IMR-90 (cell line): ENCODE results near the gene SERTAD4. TPM values are rescaled to one million over a fixed set of nuclear protein-coding genes. Genes with fewer than 3 reads are reported as not detected.

Experiments
- ATAC-seq: fragments of 200-7000 bp; cut with Tn5 transposase; 2 replicates; pipeline ENCODE4 v1.9.1; 2020; ENCODE audit warnings: low read depth, mild to moderate bottlenecking, moderate library complexity
- BruUV-seq: library from RNA; stranded (reverse); fragments of 400-500 nt; replicated peaks from 2 replicates; lab custom pipeline; 2021; lab: Mats Ljungman, UMichigan
- CTCF ChIA-PET: fragments of 300-600 bp; formaldehyde crosslinking; extraction: SDS; loops from one replicate; lab custom pipeline; 2021; ENCODE audit warnings: antibody characterized with exemption; lab: Yijun Ruan, JAX
- POLR2A ChIA-PET: fragments of 300-600 bp; sonication (Branson Sonifier 250); formaldehyde crosslinking; loops from one replicate; lab custom pipeline; 2022; ENCODE audit warnings: antibody characterized with exemption; ENCODE audit not compliant: unreplicated experiment; lab: Charles Lee
- DNase-seq: peaks from one replicate; pipeline ENCODE4 v3.0.0; 2013
- H2AFZ ChIP-seq: replicated peaks from 2 replicates; pipeline ENCODE3; 2013; ENCODE audit warnings: low read length, mild to moderate bottlenecking; ENCODE audit not compliant: poor library complexity
- H2AK5ac ChIP-seq: 2 replicates; pipeline ENCODE4 v1.6.1; 2013; ENCODE audit warnings: low read depth, low read length, inconsistent platforms
- H2AK9ac ChIP-seq: replicated peaks from 2 replicates; pipeline ENCODE3; 2013; ENCODE audit warnings: mild to moderate bottlenecking, low read depth, low read length, moderate library complexity; ENCODE audit not compliant: poor library complexity
- H2BK120ac ChIP-seq: 2 replicates; pipeline ENCODE4 v1.6.1; 2013; ENCODE audit warnings: low read depth, low read length, inconsistent platforms
- H2BK15ac ChIP-seq: 3 replicates; pipeline ENCODE4 v1.6.1; 2013; ENCODE audit warnings: low read depth, low read length, inconsistent platforms
- H2BK20ac ChIP-seq: 2 replicates; pipeline ENCODE4 v1.6.1; 2013; ENCODE audit warnings: low read depth, mild to moderate bottlenecking, inconsistent platforms, low read length, moderate library complexity
- H2BK5ac ChIP-seq: 2 replicates; pipeline ENCODE4 v1.6.1; 2013; ENCODE audit warnings: mild to moderate bottlenecking, low read depth, low read length, inconsistent platforms; ENCODE audit not compliant: poor library complexity, severe bottlenecking
- H3K14ac ChIP-seq: replicated peaks from 2 replicates; pipeline ENCODE4 v1.6.1; 2013; ENCODE audit warnings: low read depth, low read length, inconsistent platforms
- H3K18ac ChIP-seq: 2 replicates; pipeline ENCODE4 v1.6.1; 2013; ENCODE audit warnings: low read depth, low read length, control low read depth
- H3K23ac ChIP-seq: 2 replicates; pipeline ENCODE4 v1.6.1; 2013; ENCODE audit warnings: low read depth, low read length, inconsistent platforms
- H3K27ac ChIP-seq: 2 replicates; pipeline ENCODE4 v1.5.1; 2013; ENCODE audit warnings: mild to moderate bottlenecking, control low read depth, low read length; ENCODE audit not compliant: insufficient read depth
- H3K27me3 ChIP-seq: 2 replicates; pipeline ENCODE4 v1.6.1; 2013; ENCODE audit warnings: low read length; ENCODE audit not compliant: control insufficient read depth, insufficient read depth
- H3K36me3 ChIP-seq: 2 replicates; pipeline ENCODE4 v1.6.1; 2013; ENCODE audit warnings: low read length, mixed read lengths; ENCODE audit not compliant: control insufficient read depth, insufficient read depth
- H3K4ac ChIP-seq: 2 replicates; pipeline ENCODE4 v1.6.1; 2013; ENCODE audit warnings: low read depth, low read length, inconsistent platforms
- H3K4me1 ChIP-seq: 2 replicates; pipeline ENCODE4 v1.6.1; 2013; ENCODE audit warnings: low read length, mixed read lengths; ENCODE audit not compliant: control insufficient read depth, insufficient read depth
- H3K4me2 ChIP-seq: 2 replicates; pipeline ENCODE4 v1.6.1; 2013; ENCODE audit warnings: low read depth, mild to moderate bottlenecking, control low read depth, low read length, moderate library complexity
- H3K4me3 ChIP-seq: 2 replicates; pipeline ENCODE4 v1.5.1; 2013; ENCODE audit warnings: low read depth, mild to moderate bottlenecking, control low read depth, low read length, moderate library complexity; ENCODE audit not compliant: insufficient read depth
- H3K56ac ChIP-seq: 2 replicates; pipeline ENCODE4 v1.6.1; 2013; ENCODE audit warnings: low read length, inconsistent platforms; ENCODE audit not compliant: insufficient read depth; ENCODE audit errors: extremely low read depth
- H3K79me1 ChIP-seq, 2 experiments: 2 replicates each; pipeline ENCODE4 v1.6.1; 2013; ENCODE audit warnings: low read length in 2 of 2, inconsistent platforms in 1 of 2, low read depth in 1 of 2
- H3K9ac ChIP-seq: 2 replicates; pipeline ENCODE4 v1.6.1; 2013; ENCODE audit warnings: low read depth, low read length, control low read depth
- H3K9me1 ChIP-seq: 2 replicates; pipeline ENCODE4 v1.6.1; 2013; ENCODE audit warnings: low read length, inconsistent platforms; ENCODE audit not compliant: insufficient read depth
- H3K9me3 ChIP-seq: 2 replicates; pipeline ENCODE4 v1.6.1; 2013; ENCODE audit warnings: low read length; ENCODE audit not compliant: control insufficient read depth, insufficient read depth
- H4K20me1 ChIP-seq: 2 replicates; pipeline ENCODE4 v1.6.1; 2013; ENCODE audit warnings: low read length, inconsistent platforms; ENCODE audit not compliant: insufficient read depth
- H4K5ac ChIP-seq: 2 replicates; pipeline ENCODE4 v1.6.1; 2013; ENCODE audit warnings: mild to moderate bottlenecking, low read depth, low read length, control low read depth
- H4K8ac ChIP-seq, 2 experiments: 2 replicates each; pipeline ENCODE4 v1.6.1; 2013; ENCODE audit warnings: low read depth in 2 of 2, low read length in 2 of 2, control low read depth in 1 of 2, inconsistent platforms in 1 of 2
- H4K91ac ChIP-seq: 2 replicates; pipeline ENCODE4 v1.6.1; 2013; ENCODE audit warnings: low read depth, low read length, inconsistent platforms; ENCODE audit not compliant: insufficient read depth
- BHLHE40 ChIP-seq: fragments of 150-350 bp; IDR thresholded peaks from 2 replicates; pipeline ENCODE4 v1.6.1; 2016; ENCODE audit warnings: mild to moderate bottlenecking, low read depth, low read length
- CHD1 ChIP-seq: IDR thresholded peaks from 2 replicates; pipeline ENCODE4 v1.6.1; 2012; ENCODE audit warnings: low read depth, low read length, improper control_type of control experiment
- FOS ChIP-seq: fragments of 150-350 bp; IDR thresholded peaks from 2 replicates; pipeline ENCODE4 v1.6.1; 2016; ENCODE audit warnings: low read depth, low read length
- MAFK ChIP-seq: IDR thresholded peaks from 2 replicates; pipeline ENCODE4 v1.6.1; 2012; ENCODE audit warnings: low read depth, low read length, improper control_type of control experiment
- MAZ ChIP-seq: IDR thresholded peaks from 2 replicates; pipeline ENCODE4 v1.6.1; 2012; ENCODE audit warnings: low read depth, mild to moderate bottlenecking, low read length, improper control_type of control experiment, moderate library complexity, borderline replicate concordance
- MXI1 ChIP-seq: IDR thresholded peaks from 2 replicates; pipeline ENCODE4 v1.6.1; 2012; ENCODE audit warnings: low read depth, mild to moderate bottlenecking, low read length, moderate library complexity, borderline replicate concordance
- NFE2L2 ChIP-seq: fragments of 150-350 bp; IDR thresholded peaks from 2 replicates; pipeline ENCODE4 v1.6.1; 2016; ENCODE audit warnings: low read depth, mild to moderate bottlenecking, low read length
- POLR2A ChIP-seq: IDR thresholded peaks from 2 replicates; pipeline ENCODE4 v1.6.1; 2012; ENCODE audit warnings: mild to moderate bottlenecking, low read depth, low read length
- RAD21 ChIP-seq: IDR thresholded peaks from 2 replicates; pipeline ENCODE4 v1.6.1; 2012; ENCODE audit warnings: low read length, improper control_type of control experiment
- WGBS, 2 experiments: methylation state at CpG; one replicate each; pipeline versions ENCODE4 v1.1.5 to v1.1.7; 2013; ENCODE audit warnings: missing lambda C conversion rate in 2 of 2; ENCODE audit not compliant: insufficient read length in 1 of 2; ENCODE audit errors: extremely low coverage in 2 of 2; 5-methylcytosine and 5-hydroxymethylcytosine counted together
- dilution Hi-C: fragments of 300-500 bp; cut with HindIII; formaldehyde crosslinking; loops from one replicate; pipeline ENCODE4 v1.14.3; 2018; ENCODE audit warnings: low sequenced_read_pairs; ENCODE audit not compliant: unreplicated experiment
- in situ Hi-C: fragments of 300-500 bp; cut with MboI; formaldehyde crosslinking; loops from 3 replicates; pipeline ENCODE4 v1.14.3; 2019; ENCODE audit warnings: low sequenced_read_pairs, inconsistent platforms, mixed read lengths
- intact Hi-C: fragments of 100-400 bp; cut with micrococcal nuclease; formaldehyde crosslinking; loops from 2 replicates; pipeline ENCODE4 v1.10.0; 2022
- polyA plus RNA-seq, 3 experiments: library from polyadenylated mRNA; depleted of rRNA; stranded (reverse); fragments of >200 nt; gene quantifications; 2 replicates each; pipeline ENCODE4 v1.2.3, GENCODE V29; 2012; ENCODE audit warnings: low replicate concordance in 1 of 3
- total RNA-seq: library from RNA; depleted of rRNA; stranded (reverse); fragments of >200 nt; gene quantifications from 2 replicates; pipeline ENCODE4 v1.2.3, GENCODE V29; 2012
- TF ChIP-seq, protein P1 (sequence below): fragments of 150-350 bp; IDR thresholded peaks from 2 replicates; pipeline ENCODE4 v1.6.1; 2017; ENCODE audit warnings: mild to moderate bottlenecking, antibody characterized with exemption, low read length, low read depth
- TF ChIP-seq, protein P2 (sequence below): fragments of 150-350 bp; IDR thresholded peaks from 2 replicates; pipeline ENCODE4 v1.6.1; 2016; ENCODE audit warnings: low read depth, mild to moderate bottlenecking, low read length, moderate library complexity, borderline replicate concordance
- TF ChIP-seq, protein P3 (sequence below): conservative IDR thresholded peaks from 2 replicates; pipeline ENCODE4 v1.5.1; 2012; ENCODE audit warnings: mild to moderate bottlenecking, low read depth, low read length, improper control_type of control experiment

SERTAD4 gene
- total and polyA plus RNA-seq, 2 of the 4 experiments (the other 2 are of a cell fraction) = under 0.01 to 0.22 TPM

DNA sequence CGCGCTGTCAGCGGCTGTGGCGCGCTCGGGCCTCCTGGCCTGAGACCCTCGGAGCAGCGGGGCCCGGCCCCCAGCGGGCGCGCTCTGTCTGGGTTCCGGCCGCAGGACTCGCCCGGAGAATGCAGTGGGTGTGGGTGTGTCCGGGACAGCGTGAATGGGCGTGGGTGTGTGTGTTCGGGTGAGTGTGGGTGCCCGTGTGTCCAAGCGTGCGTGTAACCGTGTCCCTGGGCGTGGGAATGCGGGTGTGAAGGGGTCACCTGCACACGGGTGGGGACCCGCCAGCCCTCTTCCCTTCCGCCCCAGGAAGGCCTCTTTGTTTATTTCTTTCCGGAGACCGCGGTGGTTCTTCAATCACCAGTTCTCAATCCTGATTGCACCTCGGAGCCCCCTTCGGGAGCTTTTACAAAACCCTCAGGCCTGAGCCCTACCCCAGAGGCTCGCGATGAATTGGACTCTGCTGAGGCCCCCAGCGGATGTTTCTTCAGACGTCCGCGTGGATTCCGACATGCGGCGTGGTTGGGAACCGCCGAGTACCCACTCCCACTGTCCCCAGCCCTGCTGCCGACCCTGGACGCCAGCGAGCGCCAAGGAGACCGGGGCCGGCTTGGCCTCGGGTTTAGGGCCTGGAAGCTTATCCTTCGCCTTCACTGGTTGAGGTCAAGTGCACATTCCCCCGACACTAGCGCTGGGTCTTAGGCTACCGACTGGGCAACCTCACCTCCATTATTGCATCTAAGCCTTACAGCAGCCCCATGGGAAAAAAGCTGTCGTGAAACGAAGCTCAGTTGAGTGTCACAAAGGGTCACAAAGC lies 19.3 kb downstream of the SERTAD4 start:
- CTCF ChIA-PET = interaction anchor here (1.1 kb wide), 1 partner anchor 10 kb away, joined by 3 read pairs; no protein-coding TSS in a partner anchor
- ATAC-seq = no peak; the same call in 1 of the 2 replicates

More for the DNA sequence above, 19.3 kb downstream of the SERTAD4 start:
- Histone ChIP-seq H2AFZ (peak overlapping the region; percentile 75), H3K23ac (no peak overlapping the region), H3K27ac (no peak overlapping the region), H3K4me3 (no peak overlapping the region; the same call in 1 of the 2 replicates), H3K4ac (no peak overlapping the region), H2BK120ac (no peak overlapping the region), H4K91ac (no peak overlapping the region), H3K56ac (no peak overlapping the region), H2AK9ac (peak overlapping the region; percentile 82), H3K18ac (no peak overlapping the region), H3K36me3 (no peaks in the 10 kb centered on the region; the same call in 1 of the 2 replicates), H3K4me1 (no peaks in the 10 kb centered on the region), H4K8ac (no peak overlapping the region), H3K14ac (no peak overlapping the region), H2BK15ac (no peak overlapping the region), H4K5ac (no peak overlapping the region), H2AK5ac (no peak overlapping the region), H4K20me1 (no peaks in the 10 kb centered on the region), H3K27me3 (peaks cover 67% of the 10 kb centered on the region), H3K9ac (no peak overlapping the region), H3K79me1 (no peaks in the 10 kb centered on the region), H3K9me1 (no peaks in the 10 kb centered on the region; the same call in 1 of the 2 replicates), H2BK5ac (no peak overlapping the region), H2BK20ac (no peak overlapping the region), H3K9me3 (no peaks in the 10 kb centered on the region), H3K4me2 (no peak overlapping the region; the same call in 1 of the 2 replicates)
- dilution Hi-C loops (no loop called here), intact Hi-C loops (no loop called here), in situ Hi-C loops (no loop called here)
- DNase-seq = no peak
- no TSS peak for BruUV-seq
- WGBS, 2 experiments = 36% methylated on average over 20 of the region's 58 CpGs; no CpG with 5 or more reads in 1 of the 2 experiments
- TF ChIP-seq MAZ (no peak), POLR2A (no peak), CHD1 (no peak), MAFK (no peak), FOS (no peak), BHLHE40 (no peak), NFE2L2 (no peak), RAD21 (no peak), MXI1 (no peak)
- TF ChIP-seq, protein P1, sequence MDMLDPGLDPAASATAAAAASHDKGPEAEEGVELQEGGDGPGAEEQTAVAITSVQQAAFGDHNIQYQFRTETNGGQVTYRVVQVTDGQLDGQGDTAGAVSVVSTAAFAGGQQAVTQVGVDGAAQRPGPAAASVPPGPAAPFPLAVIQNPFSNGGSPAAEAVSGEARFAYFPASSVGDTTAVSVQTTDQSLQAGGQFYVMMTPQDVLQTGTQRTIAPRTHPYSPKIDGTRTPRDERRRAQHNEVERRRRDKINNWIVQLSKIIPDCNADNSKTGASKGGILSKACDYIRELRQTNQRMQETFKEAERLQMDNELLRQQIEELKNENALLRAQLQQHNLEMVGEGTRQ = no peak
- TF ChIP-seq, protein P2, sequence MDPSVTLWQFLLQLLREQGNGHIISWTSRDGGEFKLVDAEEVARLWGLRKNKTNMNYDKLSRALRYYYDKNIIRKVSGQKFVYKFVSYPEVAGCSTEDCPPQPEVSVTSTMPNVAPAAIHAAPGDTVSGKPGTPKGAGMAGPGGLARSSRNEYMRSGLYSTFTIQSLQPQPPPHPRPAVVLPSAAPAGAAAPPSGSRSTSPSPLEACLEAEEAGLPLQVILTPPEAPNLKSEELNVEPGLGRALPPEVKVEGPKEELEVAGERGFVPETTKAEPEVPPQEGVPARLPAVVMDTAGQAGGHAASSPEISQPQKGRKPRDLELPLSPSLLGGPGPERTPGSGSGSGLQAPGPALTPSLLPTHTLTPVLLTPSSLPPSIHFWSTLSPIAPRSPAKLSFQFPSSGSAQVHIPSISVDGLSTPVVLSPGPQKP = no peak
- TF ChIP-seq, protein P3, sequence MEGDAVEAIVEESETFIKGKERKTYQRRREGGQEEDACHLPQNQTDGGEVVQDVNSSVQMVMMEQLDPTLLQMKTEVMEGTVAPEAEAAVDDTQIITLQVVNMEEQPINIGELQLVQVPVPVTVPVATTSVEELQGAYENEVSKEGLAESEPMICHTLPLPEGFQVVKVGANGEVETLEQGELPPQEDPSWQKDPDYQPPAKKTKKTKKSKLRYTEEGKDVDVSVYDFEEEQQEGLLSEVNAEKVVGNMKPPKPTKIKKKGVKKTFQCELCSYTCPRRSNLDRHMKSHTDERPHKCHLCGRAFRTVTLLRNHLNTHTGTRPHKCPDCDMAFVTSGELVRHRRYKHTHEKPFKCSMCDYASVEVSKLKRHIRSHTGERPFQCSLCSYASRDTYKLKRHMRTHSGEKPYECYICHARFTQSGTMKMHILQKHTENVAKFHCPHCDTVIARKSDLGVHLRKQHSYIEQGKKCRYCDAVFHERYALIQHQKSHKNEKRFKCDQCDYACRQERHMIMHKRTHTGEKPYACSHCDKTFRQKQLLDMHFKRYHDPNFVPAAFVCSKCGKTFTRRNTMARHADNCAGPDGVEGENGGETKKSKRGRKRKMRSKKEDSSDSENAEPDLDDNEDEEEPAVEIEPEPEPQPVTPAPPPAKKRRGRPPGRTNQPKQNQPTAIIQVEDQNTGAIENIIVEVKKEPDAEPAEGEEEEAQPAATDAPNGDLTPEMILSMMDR = no peak
- POLR2A ChIA-PET = no interaction called here
